Posterior vena cava (tissue), 2 donors: ENCODE data around the gene CD80. TPM values are rescaled to one million over a fixed set of nuclear protein-coding genes. Genes with fewer than 3 reads are reported as not detected.

Source experiments
- total RNA-seq, 2 donors: library from RNA; stranded (reverse); fragmentation: NEBNext Ultra II Directional; extraction: Animal tissue kit (Norgen Biotek cat#: 25700); gene quantifications; one replicate each; pipeline ENCODE4 v1.2.1, GENCODE V29; 2021
- donor health status: DM: yes; HTN: yes; CAD: no.
- donor health status: DM: yes; HTN: yes; CAD: no.

Gene CD80
- total RNA-seq, 2 donors from 2014 or later: 0.24 to 1.3 TPM

Other genes with a start within 250 kb of the CD80 start
- 10 to 100 TPM; 34.3 to 36.7 TPM for gene TMEM39A, start 96.0 kb downstream of the CD80 start, total RNA-seq
- 10 to 100 TPM; 14.2 to 20.0 TPM for gene POGLUT1, start 90.7 kb downstream of the CD80 start, total RNA-seq
- 10 to 100 TPM; 74.9 to 79.3 TPM for gene TIMMDC1, start 61.1 kb downstream of the CD80 start, total RNA-seq
- 10 to 100 TPM; 15.3 to 17.9 TPM for gene ADPRH, start 19.9 kb upstream of the CD80 start, total RNA-seq
- 1 to 10 TPM; 2.7 to 6.2 TPM for gene PLA1A, start 38.3 kb upstream of the CD80 start, total RNA-seq
- gene POPDC2, start 101.0 kb upstream of the CD80 start, total RNA-seq: 1 to 10 TPM; 7.0 to 8.5 TPM
- gene COX17, start 117.8 kb upstream of the CD80 start, total RNA-seq: 10 to 100 TPM; 49.2 to 53.6 TPM
- gene CFAP91, start 143.4 kb upstream of the CD80 start, total RNA-seq: 1 to 10 TPM; 2.4 to 6.2 TPM
- gene NR1I2, start 222.5 kb upstream of the CD80 start, total RNA-seq: under 1 TPM in 1 of 2 donors, not detected in 1; 0.19 TPM